ENCODE measurements around the gene EXOC1.
"Not testable (repeated sequence)": the region's sequence is repeated elsewhere in the genome, so short reads cannot be mapped to it uniquely, and the experiment has no call there.

Gene EXOC1

GRCh38 chr4:55853484-55854046, at the start of gene EXOC1:
Gene EXOC1 (plus strand): TSS chr4:55853648. CDS start chr4:55858324, 4,676 bp downstream.
- DNase-seq: peak; percentile 95 to 97

- no peak for DNase-seq
Measured at GRCh38 chr4:55807556-55807955, 45.9 kb upstream of the EXOC1 start.

- no peak for DNase-seq
Measured at GRCh38 chr4:55808186-55808585, 45.3 kb upstream of the EXOC1 start.

- no peak for DNase-seq
Measured at GRCh38 chr4:55808632-55809031, 44.8 kb upstream of the EXOC1 start.

GRCh38 chr4:55817691-55818090, 35.8 kb upstream of the EXOC1 start:
- DNase-seq: no peak

GRCh38 chr4:55819634-55820033, 33.8 kb upstream of the EXOC1 start, which contains the start of gene EXOC1L:
Gene EXOC1L (plus strand): TSS chr4:55819790. CDS start chr4:55820027, 237 bp downstream.
- no peak for DNase-seq

- no peak for DNase-seq
Measured at GRCh38 chr4:55820279-55820678, 33.2 kb upstream of the EXOC1 start.

GRCh38 chr4:55822329-55822728, 31.1 kb upstream of the EXOC1 start:
- DNase-seq: no peak

GRCh38 chr4:55824865-55825264, 28.6 kb upstream of the EXOC1 start:
- no peak for DNase-seq

GRCh38 chr4:55826986-55827385, 26.5 kb upstream of the EXOC1 start:
- no peak for DNase-seq

GRCh38 chr4:55827582-55827981, 25.9 kb upstream of the EXOC1 start:
- no peak for DNase-seq

- no peak for DNase-seq
Measured at GRCh38 chr4:55830048-55830447, 23.4 kb upstream of the EXOC1 start.

GRCh38 chr4:55830716-55831115, 22.7 kb upstream of the EXOC1 start:
- DNase-seq: no peak

- DNase-seq: no peak
Measured at GRCh38 chr4:55834086-55834795, 19.2 kb upstream of the EXOC1 start.

GRCh38 chr4:55837903-55838302, 15.5 kb upstream of the EXOC1 start:
- no peak for DNase-seq

- DNase-seq: no peak
Measured at GRCh38 chr4:55838356-55838755, 15.1 kb upstream of the EXOC1 start.

GRCh38 chr4:55838952-55839351, 14.5 kb upstream of the EXOC1 start:
- no peak for DNase-seq

GRCh38 chr4:55840956-55841355, 12.5 kb upstream of the EXOC1 start:
- DNase-seq: no peak

GRCh38 chr4:55841373-55842239, 11.8 kb upstream of the EXOC1 start:
- DNase-seq: not testable (repeated sequence)

- not testable (repeated sequence) for DNase-seq
Measured at GRCh38 chr4:55842312-55842711, 11.1 kb upstream of the EXOC1 start.

- DNase-seq: no peak
Measured at GRCh38 chr4:55849724-55850123, 3.7 kb upstream of the EXOC1 start.

GRCh38 chr4:55851885-55852284, 1.6 kb upstream of the EXOC1 start:
- DNase-seq: peak in 1 of 2 experiments; percentile 3

- DNase-seq: no peak
Measured at GRCh38 chr4:55854129-55854528, 681 bp downstream of the EXOC1 start.

GRCh38 chr4:55857586-55857985, 4.1 kb downstream of the EXOC1 start:
- no peak for DNase-seq
